HepG2 (cell line): ENCODE results near the gene EXOC6B. TPM values are rescaled to one million over a fixed set of nuclear protein-coding genes. Genes with fewer than 3 reads are reported as not detected.

Experiments used
- ATAC-seq: fragments of 200-7000 bp; cut with Tn5 transposase; 3 replicates; pipeline ENCODE4 v1.9.1; 2020; ENCODE audit warnings: mild to moderate bottlenecking, moderate library complexity
- BruUV-seq: library from RNA; stranded (reverse); fragments of 400-500 nt; replicated peaks from 2 replicates; lab custom pipeline; 2021; lab: Mats Ljungman, UMichigan
- CTCF ChIA-PET: fragments of 300-600 bp; formaldehyde crosslinking; extraction: SDS; loops from one replicate; lab custom pipeline; 2021; ENCODE audit warnings: low total read pairs, inconsistent platforms, low intra/inter-chr PET ratio; lab: Yijun Ruan, JAX
- POLR2A ChIA-PET: fragments of 350-600 bp; sonication (Branson Sonifier 250); formaldehyde crosslinking; loops from one replicate; lab custom pipeline; 2020; ENCODE audit warnings: antibody characterized with exemption, inconsistent platforms; lab: Yijun Ruan, JAX
- DNase-seq: peaks from one replicate; pipeline ENCODE4 v3.0.0-alpha.2; 2015; ENCODE audit warnings: low spot score
- FAIRE-seq: peaks from 3 replicates; lab custom pipeline; 2011; peaks lifted over from hg19 to GRCh38; lab: Jason Lieb, UNC
- H2AFZ ChIP-seq: one replicate; pipeline ENCODE4 v1.6.1; 2011; ENCODE audit warnings: low read length, inconsistent platforms
- H3K27ac ChIP-seq: fragments of 300-600 bp; 3 replicates; pipeline ENCODE4 v1.8.0; 2011; ENCODE audit warnings: mixed run types, mild to moderate bottlenecking, mixed read lengths, low read length, inconsistent platforms; ENCODE audit not compliant: insufficient read depth; ENCODE audit errors: extremely low read length
- H3K27me3 ChIP-seq, 2 experiments: fragments of 200-600 bp in 1 of 2; 2 replicates in 1 of 2; 3 replicates in 1 of 2; pipeline versions ENCODE4 v1.6.0 to v1.8.0; 2011; ENCODE audit warnings: low read length in 2 of 2, mild to moderate bottlenecking in 2 of 2, moderate library complexity in 2 of 2, inconsistent platforms in 1 of 2; ENCODE audit not compliant: insufficient read depth in 2 of 2, control insufficient read depth in 1 of 2
- H3K36me3 ChIP-seq, 2 experiments: fragments of 200-600 bp in 1 of 2; replicated peaks in 1 of 2; 2 replicates in 1 of 2; 3 replicates in 1 of 2; pipeline versions ENCODE4 v1.5.1 to v1.8.0; 2011; ENCODE audit warnings: low read length in 2 of 2, inconsistent platforms in 1 of 2; ENCODE audit not compliant: insufficient read depth in 2 of 2, control insufficient read depth in 1 of 2
- H3K4me1 ChIP-seq: 2 replicates; pipeline ENCODE4 v1.5.1; 2012; ENCODE audit warnings: low read length, inconsistent platforms; ENCODE audit not compliant: insufficient read depth
- H3K4me2 ChIP-seq: 2 replicates; pipeline ENCODE4 v1.6.0; 2011; ENCODE audit warnings: low read depth, low read length, inconsistent platforms
- H3K4me3 ChIP-seq, 3 experiments: fragments of 200-600 bp in 1 of 3; sonication (generic), shearing (Covaris generic) in 1 of 3; replicated peaks in 1 of 3; 2 replicates each; pipeline ENCODE4 v1.5.1; 2011 to 2016; ENCODE audit warnings: low read length in 3 of 3, inconsistent platforms in 2 of 3, low read depth in 2 of 3, mild to moderate bottlenecking in 2 of 3, control low read depth in 1 of 3, mixed read lengths in 1 of 3; ENCODE audit not compliant: insufficient read depth in 1 of 3
- H3K79me2 ChIP-seq: one replicate; pipeline ENCODE4 v1.6.1; 2011; ENCODE audit warnings: low read length, inconsistent platforms; ENCODE audit not compliant: insufficient read depth
- H3K9ac ChIP-seq: 2 replicates; pipeline ENCODE4 v1.6.0; 2011; ENCODE audit warnings: mild to moderate bottlenecking, low read depth, low read length, inconsistent platforms; ENCODE audit not compliant: insufficient read depth
- H3K9me3 ChIP-seq: 2 replicates; pipeline ENCODE4 v1.5.1; 2012; ENCODE audit warnings: mild to moderate bottlenecking, low read length
- H4K20me1 ChIP-seq: 2 replicates; pipeline ENCODE4 v1.6.0; 2011; ENCODE audit warnings: inconsistent platforms, mild to moderate bottlenecking, low read length, moderate library complexity; ENCODE audit not compliant: insufficient read depth
- ATAD3A ChIP-seq: sonication (generic); formaldehyde crosslinking; IDR thresholded peaks from 2 replicates; pipeline ENCODE4 v1.4.0; 2020; ENCODE audit warnings: missing genetic modification reagents
- TCF12 ChIP-seq, 2 experiments: fragments of 450-650 bp in 1 of 2; sonication (generic) in 1 of 2; formaldehyde crosslinking in 1 of 2; IDR thresholded peaks; 2 replicates each; pipeline versions ENCODE4 v1.6.1 to v1.8.0; 2017 to 2022; ENCODE audit warnings: antibody characterized with exemption in 1 of 2, mild to moderate bottlenecking in 1 of 2, missing genetic modification reagents in 1 of 2, moderate library complexity in 1 of 2
- ZNF160 ChIP-seq: sonication (generic); formaldehyde crosslinking; IDR thresholded peaks from 2 replicates; pipeline ENCODE4 v1.8.0; 2022; ENCODE audit warnings: mild to moderate bottlenecking, inconsistent platforms, missing genetic modification reagents
- ZNF20 ChIP-seq: sonication (generic); formaldehyde crosslinking; IDR thresholded peaks from 2 replicates; pipeline ENCODE4 v1.4.0; 2020; ENCODE audit warnings: mild to moderate bottlenecking, moderate library complexity, missing genetic modification reagents
- ZNF3 ChIP-seq: IDR thresholded peaks from 2 replicates; pipeline ENCODE4 v1.7.0; 2017; ENCODE audit warnings: inconsistent platforms
- ZNF589 ChIP-seq: sonication (generic); formaldehyde crosslinking; conservative IDR thresholded peaks from 2 replicates; pipeline ENCODE4 v1.8.0; 2022; ENCODE audit warnings: mild to moderate bottlenecking, moderate library complexity, missing genetic modification reagents
- ZNF773 ChIP-seq: sonication (generic); formaldehyde crosslinking; IDR thresholded peaks from 2 replicates; pipeline ENCODE4 v1.4.0; 2020; ENCODE audit warnings: missing genetic modification reagents, borderline replicate concordance
- ZSCAN22 ChIP-seq: sonication (generic); formaldehyde crosslinking; IDR thresholded peaks from 2 replicates; pipeline ENCODE4 v1.4.0; 2020; ENCODE audit warnings: mild to moderate bottlenecking, missing genetic modification reagents
- WGBS: methylation state at CpG from one replicate; pipeline ENCODE4 v1.1.6; 2017; ENCODE audit warnings: low lambda C conversion rate; 5-methylcytosine and 5-hydroxymethylcytosine counted together
- in situ Hi-C: cut with HindIII; loops from 2 replicates; pipeline ENCODE4 v1.10.0; 2017; ENCODE audit warnings: low pct_unique_long_range_greater_than_20kb; ENCODE audit not compliant: extremely low pct_ligation_motif_present
- intact Hi-C: fragments of 100-400 bp; cut with micrococcal nuclease; formaldehyde crosslinking; loops from one replicate; pipeline ENCODE4 v1.10.0; 2022; ENCODE audit not compliant: unreplicated experiment
- polyA plus RNA-seq, 8 experiments: library from polyadenylated mRNA; depleted of rRNA in 3 of 8; stranded (reverse) in 7 of 8; unstranded in 1 of 8; fragments of >200 nt; fragmentation: Illumina TruSeq in 4 of 8; extraction: Trizol in 4 of 8; gene quantifications; 2 replicates each; pipeline versions ENCODE4 v1.2.1 to v1.2.3, GENCODE V29; 2011 to 2016; ENCODE audit warnings: low read depth in 4 of 8, missing spikeins in 1 of 8, mixed read lengths in 1 of 8; ENCODE audit not compliant: insufficient read depth in 1 of 8
- total RNA-seq, 5 experiments: library from RNA; depleted of rRNA; stranded (reverse); fragments of >200 nt; fragmentation: Illumina TruSeq; extraction: Trizol; gene quantifications; 2 replicates each; pipeline ENCODE4 v1.2.3, GENCODE V29; 2016; ENCODE audit warnings: low read depth in 1 of 5

The EXOC6B gene
- total and polyA plus RNA-seq, 2 of the 13 experiments (the other 11 are each of a cell fraction or from before 2014, with no cell fraction given), result 9.1 to 15.9 TPM

DNA sequence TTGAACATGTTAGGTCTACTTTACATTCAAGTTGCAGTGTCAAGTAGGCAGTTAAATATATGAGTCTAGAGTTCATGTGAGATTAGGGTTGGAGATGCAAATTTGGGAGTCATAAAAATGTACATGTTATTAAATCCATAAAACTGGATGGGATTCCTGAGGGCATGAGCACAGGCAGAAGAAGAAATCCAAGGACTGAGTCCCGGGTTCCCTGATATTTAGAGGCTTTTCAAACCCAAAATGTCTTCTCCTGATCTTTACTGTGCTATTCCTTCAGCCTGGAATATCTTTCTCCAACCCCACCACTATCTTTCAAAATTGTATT lies 23.3 kb upstream of the EXOC6B start:
- ChIA-PET CTCF (no interaction called here), POLR2A (no interaction called here)
- no peak overlapping the region for H3K27ac ChIP-seq
- H3K9ac ChIP-seq, result no peak overlapping the region
- BruUV-seq, result no TSS peak
- intact Hi-C loops (no loop called here), in situ Hi-C loops (no loop called here)
- peaks cover 0 to 19% of the 10 kb centered on the region in 2 experiments; a peak in 3 of 5 replicates for H3K27me3 ChIP-seq
- ATAC-seq, result no peak
- no peaks in the 10 kb centered on the region for H3K9me3 ChIP-seq
- H3K4me3 ChIP-seq, result no peak overlapping the region
- H2AFZ ChIP-seq, result no peak overlapping the region
- no peak for TF ChIP-seq ATAD3A (CRISPR knock-in tag)
- DNase-seq, result no peak
- H3K4me1 ChIP-seq, result peaks cover 11% of the 10 kb centered on the region
- H4K20me1 ChIP-seq, result no peaks in the 10 kb centered on the region
- no peak overlapping the region for H3K4me2 ChIP-seq
- WGBS, result 0% methylated on average over 1 of the region's 1 CpG
- no peaks in the 10 kb centered on the region for H3K79me2 ChIP-seq
- no peak for FAIRE-seq
- no peaks in the 10 kb centered on the region for H3K36me3 ChIP-seq

DNA sequence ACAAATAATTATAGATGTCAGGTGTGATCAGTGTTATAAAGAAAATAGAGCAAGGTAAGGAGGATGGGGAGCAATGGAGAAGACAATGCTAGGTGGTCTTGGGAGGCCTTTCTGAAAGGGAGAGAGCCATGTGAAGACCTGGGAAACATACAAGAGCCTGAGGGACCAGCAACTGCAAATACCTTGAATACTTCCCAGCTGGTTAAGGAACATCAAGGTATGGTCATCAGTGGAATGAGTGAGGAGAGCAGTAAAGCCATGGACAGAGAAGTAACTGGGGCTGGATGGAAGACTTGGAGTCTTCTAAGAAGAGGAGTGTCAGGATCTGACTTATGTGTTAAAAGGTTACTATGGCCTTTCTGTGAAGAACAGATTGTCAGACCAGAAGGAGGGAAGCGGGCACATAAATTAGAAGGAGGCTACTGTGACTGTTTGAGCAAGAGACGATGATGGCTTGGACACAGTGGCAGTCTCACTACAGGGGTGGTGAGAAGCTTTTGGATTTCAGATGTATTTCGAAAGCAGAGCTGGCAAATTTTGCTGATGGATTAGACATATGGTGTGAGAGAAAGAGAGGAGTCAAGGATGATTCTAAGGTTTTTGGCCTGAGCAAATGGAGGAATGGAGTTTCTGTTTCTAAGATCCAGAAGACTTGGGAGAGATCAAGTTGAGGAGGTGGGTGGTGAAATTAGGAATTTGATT lies 22.8 kb upstream of the EXOC6B start:
- 26% methylated on average over 3 of the region's 3 CpGs for WGBS
- Histone ChIP-seq H3K27ac (no peak overlapping the region), H3K9ac (no peak overlapping the region), H4K20me1 (no peaks in the 10 kb centered on the region), H3K4me1 (peaks cover 11% of the 10 kb centered on the region), H3K36me3 (no peaks in the 10 kb centered on the region), H3K79me2 (no peaks in the 10 kb centered on the region), H3K27me3 (peaks cover 0 to 19% of the 10 kb centered on the region in 2 experiments; a peak in 3 of 5 replicates), H2AFZ (no peak overlapping the region), H3K4me3 (no peak overlapping the region), H3K4me2 (no peak overlapping the region), H3K9me3 (no peaks in the 10 kb centered on the region)
- ATAC-seq (no peak), DNase-seq (no peak), FAIRE-seq (no peak)
- ChIA-PET CTCF (no interaction called here), POLR2A (no interaction called here)
- intact Hi-C loops, result no loop called here
- no TSS peak for BruUV-seq
- TF ChIP-seq TCF12 (IDR thresholded peaks at IDR 0.05) (no peak), TCF12 (CRISPR knock-in tag; IDR thresholded peaks at IDR 0.05) (no peak), ZNF20 (no peak), ZNF773 (CRISPR knock-in tag) (no peak), ZSCAN22 (no peak), ZNF160 (CRISPR knock-in tag) (no peak), ZNF589 (CRISPR knock-in tag) (no peak), ZNF3 (CRISPR knock-in tag) (no peak)
- in situ Hi-C loops, result no loop called here
